ENCODE data around the gene SLC11A2.
"Not testable (repeated sequence)": the region's sequence is repeated elsewhere in the genome, so short reads cannot be mapped to it uniquely, and the experiment has no call there.

Gene SLC11A2

GRCh38 chr12:51020448-51021182 lies 5.6 kb downstream of the SLC11A2 start:
- Histone ChIP-seq H3K36me3 (ENCODE audit: insufficient read depth, low read length) (no peaks in the 10 kb centered on the region), H3K4me3 (no peak overlapping the region), H3K27ac (no peak overlapping the region), H3K9ac (ENCODE audit: insufficient read length) (no peak overlapping the region), H3K9me3 (ENCODE audit: low read depth, low read length) (no peaks in the 10 kb centered on the region)
- TF ChIP-seq FOXP2 (optimal IDR thresholded peaks at IDR 0.05; ENCODE audit: control extremely low read depth, extremely low read length, insufficient read depth) = no peak
- no peak for TF ChIP-seq POLR2AphosphoS5 (IDR thresholded peaks at IDR 0.05; ENCODE audit: borderline replicate concordance, low read depth, low read length)
- TF ChIP-seq EZH2 (IDR thresholded peaks at IDR 0.05) = no peak
- DNase-seq (ENCODE audit: low read depth, low spot score) = no peak

GRCh38 chr12:51019927-51020326 lies 6.3 kb downstream of the SLC11A2 start:
- H3K9ac ChIP-seq (ENCODE audit: insufficient read length) = no peak overlapping the region
- H3K27ac ChIP-seq = no peak overlapping the region
- H3K36me3 ChIP-seq (ENCODE audit: insufficient read depth, low read length) = no peaks in the 10 kb centered on the region
- no peak for TF ChIP-seq EZH2 (IDR thresholded peaks at IDR 0.05)
- no peak for TF ChIP-seq POLR2AphosphoS5 (IDR thresholded peaks at IDR 0.05; ENCODE audit: borderline replicate concordance, low read depth, low read length)
- TF ChIP-seq FOXP2 (optimal IDR thresholded peaks at IDR 0.05; ENCODE audit: control extremely low read depth, extremely low read length, insufficient read depth) = no peak
- no peak overlapping the region for H3K4me3 ChIP-seq
- DNase-seq (ENCODE audit: low read depth, low spot score) = no peak
- no peaks in the 10 kb centered on the region for H3K9me3 ChIP-seq (ENCODE audit: low read depth, low read length)

GRCh38 chr12:51018956-51019355 lies 7.2 kb downstream of the SLC11A2 start:
- H3K27ac ChIP-seq = no peak overlapping the region
- no peak overlapping the region for H3K9ac ChIP-seq (ENCODE audit: insufficient read length)
- no peak overlapping the region for H3K4me3 ChIP-seq
- TF ChIP-seq FOXP2 (optimal IDR thresholded peaks at IDR 0.05; ENCODE audit: control extremely low read depth, extremely low read length, insufficient read depth) (no peak), POLR2AphosphoS5 (IDR thresholded peaks at IDR 0.05; ENCODE audit: borderline replicate concordance, low read depth, low read length) (no peak), EZH2 (IDR thresholded peaks at IDR 0.05) (no peak)
- H3K36me3 ChIP-seq (ENCODE audit: insufficient read depth, low read length) = no peaks in the 10 kb centered on the region
- H3K9me3 ChIP-seq (ENCODE audit: low read depth, low read length) = no peaks in the 10 kb centered on the region
- no peak for DNase-seq (ENCODE audit: low read depth, low spot score)

- TF ChIP-seq POLR2AphosphoS5 (IDR thresholded peaks at IDR 0.05; ENCODE audit: borderline replicate concordance, low read depth, low read length) (no peak), EZH2 (IDR thresholded peaks at IDR 0.05) (no peak), FOXP2 (optimal IDR thresholded peaks at IDR 0.05; ENCODE audit: control extremely low read depth, extremely low read length, insufficient read depth) (no peak)
- Histone ChIP-seq H3K9me3 (ENCODE audit: low read depth, low read length) (no peaks in the 10 kb centered on the region), H3K9ac (ENCODE audit: insufficient read length) (no peak overlapping the region)
Measured at GRCh38 chr12:51017452-51017851, 8.7 kb downstream of the SLC11A2 start.

GRCh38 chr12:51014467-51014866 lies 11.7 kb downstream of the SLC11A2 start:
- H3K27ac ChIP-seq; H3K4me3 ChIP-seq; H3K9me3 ChIP-seq (ENCODE audit: low read depth, low read length); DNase-seq (ENCODE audit: low read depth, low spot score); H3K36me3 ChIP-seq (ENCODE audit: insufficient read depth, low read length); H3K9ac ChIP-seq (ENCODE audit: insufficient read length): not testable (repeated sequence)

More at GRCh38 chr12:51017452-51017851, 8.7 kb downstream of the SLC11A2 start:
- no peak overlapping the region for H3K4me3 ChIP-seq
- H3K36me3 ChIP-seq (ENCODE audit: insufficient read depth, low read length) = no peaks in the 10 kb centered on the region
- no peak overlapping the region for H3K27ac ChIP-seq
- DNase-seq (ENCODE audit: low read depth, low spot score) = no peak

- no peak overlapping the region for H3K27ac ChIP-seq
- H3K4me3 ChIP-seq = no peak overlapping the region
- no peak for TF ChIP-seq FOXP2 (optimal IDR thresholded peaks at IDR 0.05; ENCODE audit: control extremely low read depth, extremely low read length, insufficient read depth)
- TF ChIP-seq EZH2 (IDR thresholded peaks at IDR 0.05) = no peak
- no peak for TF ChIP-seq POLR2AphosphoS5 (IDR thresholded peaks at IDR 0.05; ENCODE audit: borderline replicate concordance, low read depth, low read length)
- no peaks in the 10 kb centered on the region for H3K36me3 ChIP-seq (ENCODE audit: insufficient read depth, low read length)
- no peak for DNase-seq (ENCODE audit: low read depth, low spot score)
- no peak overlapping the region for H3K9ac ChIP-seq (ENCODE audit: insufficient read length)
- no peaks in the 10 kb centered on the region for H3K9me3 ChIP-seq (ENCODE audit: low read depth, low read length)
Measured at GRCh38 chr12:51013441-51013840, 12.7 kb downstream of the SLC11A2 start.

- no peak for TF ChIP-seq EZH2 (IDR thresholded peaks at IDR 0.05)
- no peak for TF ChIP-seq FOXP2 (optimal IDR thresholded peaks at IDR 0.05; ENCODE audit: control extremely low read depth, extremely low read length, insufficient read depth)
- no peak for TF ChIP-seq POLR2AphosphoS5 (IDR thresholded peaks at IDR 0.05; ENCODE audit: borderline replicate concordance, low read depth, low read length)
- H3K4me3 ChIP-seq = no peak overlapping the region
- no peak for DNase-seq (ENCODE audit: low read depth, low spot score)
- no peak overlapping the region for H3K9ac ChIP-seq (ENCODE audit: insufficient read length)
- H3K36me3 ChIP-seq (ENCODE audit: insufficient read depth, low read length) = peaks cover 3% of the 10 kb centered on the region
- no peak overlapping the region for H3K27ac ChIP-seq
- H3K9me3 ChIP-seq (ENCODE audit: low read depth, low read length) = no peaks in the 10 kb centered on the region
Measured at GRCh38 chr12:51012570-51013236, 13.5 kb downstream of the SLC11A2 start.

GRCh38 chr12:51011955-51012354 lies 14.2 kb downstream of the SLC11A2 start:
- no peak overlapping the region for H3K9ac ChIP-seq (ENCODE audit: insufficient read length)
- no peaks in the 10 kb centered on the region for H3K9me3 ChIP-seq (ENCODE audit: low read depth, low read length)
- TF ChIP-seq POLR2AphosphoS5 (IDR thresholded peaks at IDR 0.05; ENCODE audit: borderline replicate concordance, low read depth, low read length) = no peak
- H3K4me3 ChIP-seq = no peak overlapping the region
- no peak overlapping the region for H3K27ac ChIP-seq
- H3K36me3 ChIP-seq (ENCODE audit: insufficient read depth, low read length) = peaks cover 3% of the 10 kb centered on the region
- DNase-seq (ENCODE audit: low read depth, low spot score) = no peak

- H3K4me3 ChIP-seq = no peak overlapping the region
- DNase-seq (ENCODE audit: low read depth, low spot score) = no peak
- peak overlapping the region; percentile 33 for H3K27ac ChIP-seq
- TF ChIP-seq FOXP2 (optimal IDR thresholded peaks at IDR 0.05; ENCODE audit: control extremely low read depth, extremely low read length, insufficient read depth) (no peak), POLR2AphosphoS5 (IDR thresholded peaks at IDR 0.05; ENCODE audit: borderline replicate concordance, low read depth, low read length) (no peak)
- H3K36me3 ChIP-seq (ENCODE audit: insufficient read depth, low read length) = peaks cover 22% of the 10 kb centered on the region
- H3K9ac ChIP-seq (ENCODE audit: insufficient read length) = no peak overlapping the region
- H3K9me3 ChIP-seq (ENCODE audit: low read depth, low read length) = no peaks in the 10 kb centered on the region
Measured at GRCh38 chr12:51009056-51009440, 17.1 kb downstream of the SLC11A2 start.
